K562 (cell line): Measurements from ENCODE around the gene CST7.

ENCODE experiments used
- ADNP ChIP-seq: fragments of 200-800 bp; sonication (Bioruptor generic); IDR thresholded peaks from 2 replicates; pipeline ENCODE4 v1.6.1; 2016; ENCODE audit warnings: missing genetic modification characterization, missing compliant biosample characterization
- DPF2 ChIP-seq: fragments of 450-650 bp; IDR thresholded peaks from 2 replicates; pipeline ENCODE4 v1.6.1; 2016
- GATA2 ChIP-seq: sonication (generic); formaldehyde crosslinking; IDR thresholded peaks from 2 replicates; pipeline ENCODE4 v1.4.0; 2020; ENCODE audit warnings: mild to moderate bottlenecking, missing genetic modification reagents
- JUN ChIP-seq, 2 experiments: sonication (generic) in 1 of 2; formaldehyde crosslinking in 1 of 2; IDR thresholded peaks; 2 replicates each; pipeline versions ENCODE4 v1.6.1 to v1.8.0; 2012 to 2022; ENCODE audit warnings: borderline replicate concordance in 2 of 2, mild to moderate bottlenecking in 2 of 2, improper control_type of control experiment in 1 of 2, low read depth in 1 of 2, low read length in 1 of 2, missing genetic modification reagents in 1 of 2
- NR2C2 ChIP-seq, 2 experiments: fragments of 200-800 bp in 1 of 2; sonication (Bioruptor generic) in 1 of 2; sonication (generic) in 1 of 2; formaldehyde crosslinking in 1 of 2; IDR thresholded peaks; 2 replicates each; pipeline versions ENCODE4 v1.6.1 to v1.8.0; 2016 to 2022; ENCODE audit warnings: mild to moderate bottlenecking in 1 of 2, missing compliant biosample characterization in 1 of 2, missing genetic modification characterization in 1 of 2, missing genetic modification reagents in 1 of 2
- PBX2 ChIP-seq, 2 experiments: IDR thresholded peaks in 1 of 2; conservative IDR thresholded peaks in 1 of 2; 2 replicates each; pipeline ENCODE4 v1.6.1; 2016; ENCODE audit warnings: low read depth in 2 of 2, mild to moderate bottlenecking in 1 of 2, missing compliant biosample characterization in 1 of 2, missing genetic modification characterization in 1 of 2, moderate library complexity in 1 of 2
- POLR2A ChIP-seq: fragments of 450-650 bp; conservative IDR thresholded peaks from 2 replicates; pipeline ENCODE4 v1.6.1; 2016
- SMAD1 ChIP-seq: fragments of 150-350 bp; IDR thresholded peaks from 2 replicates; pipeline ENCODE4 v1.6.1; 2014; ENCODE audit warnings: low read length, low read depth; ENCODE audit not compliant: partially characterized antibody
- SMAD2 ChIP-seq: fragments of 150-350 bp; IDR thresholded peaks from 2 replicates; pipeline ENCODE4 v1.6.1; 2014; ENCODE audit warnings: low read depth, mild to moderate bottlenecking, low read length
- SOX6 ChIP-seq: fragments of 450-650 bp; IDR thresholded peaks from 2 replicates; pipeline ENCODE4 v1.6.1; 2014; ENCODE audit warnings: mild to moderate bottlenecking
- TEAD4 ChIP-seq, 2 experiments: sonication (generic) in 1 of 2; formaldehyde crosslinking in 1 of 2; IDR thresholded peaks; 2 replicates each; pipeline versions ENCODE4 v1.6.1 to v1.8.0; 2012 to 2022; ENCODE audit warnings: borderline replicate concordance in 1 of 2, inconsistent platforms in 1 of 2, low read length in 1 of 2, mild to moderate bottlenecking in 1 of 2, missing genetic modification reagents in 1 of 2
- TF ChIP-seq, protein P1 (sequence below), 3 experiments: IDR thresholded peaks in 2 of 3; conservative IDR thresholded peaks in 1 of 3; 2 replicates each; pipeline ENCODE4 v1.5.1; 2011 to 2012; ENCODE audit warnings: low read length in 3 of 3, mild to moderate bottlenecking in 3 of 3, control low read depth in 2 of 3, improper control_type of control experiment in 1 of 3, inconsistent platforms in 1 of 3, low read depth in 1 of 3, mixed read lengths in 1 of 3, moderate library complexity in 1 of 3; ENCODE audit not compliant: insufficient read depth in 2 of 3

DNA sequence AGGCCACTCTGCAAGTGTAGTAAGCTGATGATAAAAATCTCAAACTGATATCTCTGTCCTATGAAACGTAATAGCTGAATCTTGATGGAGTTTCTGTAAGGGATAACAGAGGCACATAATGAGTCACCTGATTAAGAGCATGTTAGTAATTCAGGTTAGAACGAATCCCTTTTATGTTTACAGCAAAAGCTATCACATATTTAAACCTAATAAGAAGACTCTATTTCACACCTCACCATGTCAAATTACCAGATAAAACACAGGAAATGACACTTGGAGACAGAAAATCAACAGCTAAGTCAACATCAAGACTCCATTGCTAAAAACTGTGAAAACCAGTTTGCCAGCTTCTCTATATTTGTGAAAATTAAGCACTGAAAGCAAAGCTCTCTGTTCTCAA lies 11.8 kb downstream of the CST7 start:
- TF ChIP-seq SOX6 (no peak), POLR2A (no peak), SMAD1 (no peak), SMAD2 (no peak), GATA2 (no peak), DPF2 (no peak), JUN (IDR thresholded peaks at IDR 0.05; ENCODE audit: borderline replicate concordance, low read depth, low read length) (no peak), JUN (CRISPR knock-in tag; IDR thresholded peaks at IDR 0.05; ENCODE audit: borderline replicate concordance) (no peak), PBX2 (CRISPR knock-in tag; IDR thresholded peaks at IDR 0.05; ENCODE audit: low read depth) (no peak), PBX2 (tag; conservative IDR thresholded peaks at IDR 0.05; ENCODE audit: low read depth) (no peak), TEAD4 (IDR thresholded peaks at IDR 0.05; ENCODE audit: low read length) (no peak), TEAD4 (CRISPR knock-in tag; IDR thresholded peaks at IDR 0.05; ENCODE audit: borderline replicate concordance) (no peak), ADNP (tag) (no peak), NR2C2 (CRISPR knock-in tag; IDR thresholded peaks at IDR 0.05) (no peak), NR2C2 (tag; IDR thresholded peaks at IDR 0.05) (no peak)
- TF ChIP-seq, protein P1, sequence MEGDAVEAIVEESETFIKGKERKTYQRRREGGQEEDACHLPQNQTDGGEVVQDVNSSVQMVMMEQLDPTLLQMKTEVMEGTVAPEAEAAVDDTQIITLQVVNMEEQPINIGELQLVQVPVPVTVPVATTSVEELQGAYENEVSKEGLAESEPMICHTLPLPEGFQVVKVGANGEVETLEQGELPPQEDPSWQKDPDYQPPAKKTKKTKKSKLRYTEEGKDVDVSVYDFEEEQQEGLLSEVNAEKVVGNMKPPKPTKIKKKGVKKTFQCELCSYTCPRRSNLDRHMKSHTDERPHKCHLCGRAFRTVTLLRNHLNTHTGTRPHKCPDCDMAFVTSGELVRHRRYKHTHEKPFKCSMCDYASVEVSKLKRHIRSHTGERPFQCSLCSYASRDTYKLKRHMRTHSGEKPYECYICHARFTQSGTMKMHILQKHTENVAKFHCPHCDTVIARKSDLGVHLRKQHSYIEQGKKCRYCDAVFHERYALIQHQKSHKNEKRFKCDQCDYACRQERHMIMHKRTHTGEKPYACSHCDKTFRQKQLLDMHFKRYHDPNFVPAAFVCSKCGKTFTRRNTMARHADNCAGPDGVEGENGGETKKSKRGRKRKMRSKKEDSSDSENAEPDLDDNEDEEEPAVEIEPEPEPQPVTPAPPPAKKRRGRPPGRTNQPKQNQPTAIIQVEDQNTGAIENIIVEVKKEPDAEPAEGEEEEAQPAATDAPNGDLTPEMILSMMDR (IDR thresholded peaks at IDR 0.05 in 2 of 3, conservative IDR thresholded peaks at IDR 0.05 in 1 of 3; ENCODE audit: insufficient read depth in 2 of 3, low read depth in 1 of 3, low read length in 3 of 3) = no peak
